HFFc6 (cell line): ENCODE results near the gene HMGN5. TPM values are rescaled to one million over a fixed set of nuclear protein-coding genes. Genes with fewer than 3 reads are reported as not detected.
A peak's percentile ranks its signal among the peaks of the same experiment; 100 is the strongest.

ENCODE experiments used
- DNase-seq: peaks from one replicate; pipeline ENCODE4 v3.0.0-alpha.2; 2018
- H3K27ac Mint-ChIP-seq: 2 replicates; pipeline ENCODE4 v1.8.0; 2020; ENCODE audit warnings: mild to moderate bottlenecking, mixed read lengths
- H3K27me3 Mint-ChIP-seq: 2 replicates; pipeline ENCODE4 v1.8.0; 2021; ENCODE audit warnings: mild to moderate bottlenecking, moderate library complexity, mixed read lengths; ENCODE audit not compliant: insufficient read depth
- H3K36me3 Mint-ChIP-seq: 2 replicates; pipeline ENCODE4 v1.8.0; 2021; ENCODE audit warnings: low read depth, mixed read lengths
- H3K4me1 Mint-ChIP-seq: 2 replicates; pipeline ENCODE4 v1.8.0; 2020; ENCODE audit warnings: low read depth, mixed read lengths
- H3K4me3 Mint-ChIP-seq: 2 replicates; pipeline ENCODE4 v1.8.0; 2020; ENCODE audit warnings: mild to moderate bottlenecking, moderate library complexity, mixed read lengths
- H3K9me3 Mint-ChIP-seq: 2 replicates; pipeline ENCODE4 v1.8.0; 2020; ENCODE audit warnings: mild to moderate bottlenecking, mixed read lengths
- CTCF ChIP-seq: fragments of 200-600 bp; sonication (generic); IDR thresholded peaks from 2 replicates; pipeline ENCODE4 v1.5.0; 2021; ENCODE audit warnings: antibody characterized with exemption, mild to moderate bottlenecking
- total RNA-seq, 6 experiments: library from RNA; stranded (reverse); fragmentation: NEBNext Ultra II Directional; extraction: Animal tissue kit (Norgen Biotek cat#: 25700); gene quantifications; 2 replicates in 1 of 6; 3 replicates in 5 of 6; pipeline ENCODE4 v1.2.3, GENCODE V29; 2021

Gene HMGN5
- total RNA-seq, 6 experiments from 2014 or later = 1.2 to 2.5 (median 1.9) TPM

- H3K27me3 Mint-ChIP-seq = no peaks in the 10 kb centered on the region
- TF ChIP-seq CTCF = no peak
- no peak overlapping the region for H3K27ac Mint-ChIP-seq
- no peak for DNase-seq
- H3K4me1 Mint-ChIP-seq = peaks cover 18% of the 10 kb centered on the region
- no peaks in the 10 kb centered on the region for H3K9me3 Mint-ChIP-seq
- H3K36me3 Mint-ChIP-seq = peaks cover 6% of the 10 kb centered on the region
- no peak overlapping the region for H3K4me3 Mint-ChIP-seq
These were observed 4.8 kb upstream of the HMGN5 start for GRCh38 chrX:81206476-81206875.

GRCh38 chrX:81205551-81205950 lies 3.8 kb upstream of the HMGN5 start:
- no peak for DNase-seq
- Mint-ChIP-seq H3K36me3 (peaks cover 6% of the 10 kb centered on the region), H3K27me3 (no peaks in the 10 kb centered on the region; the same call in 1 of the 2 replicates), H3K4me1 (peaks cover 18% of the 10 kb centered on the region), H3K4me3 (no peak overlapping the region), H3K9me3 (no peaks in the 10 kb centered on the region), H3K27ac (no peak overlapping the region)
- no peak for TF ChIP-seq CTCF

GRCh38 chrX:81202943-81203342 lies 1.2 kb upstream of the HMGN5 start:
- peaks cover 6% of the 10 kb centered on the region for H3K36me3 Mint-ChIP-seq
- no peaks in the 10 kb centered on the region; the same call in 1 of the 2 replicates for H3K27me3 Mint-ChIP-seq
- peak overlapping the region; percentile 96 for H3K27ac Mint-ChIP-seq
- peaks cover 18% of the 10 kb centered on the region for H3K4me1 Mint-ChIP-seq
- H3K9me3 Mint-ChIP-seq = no peaks in the 10 kb centered on the region
- DNase-seq = no peak
- peak overlapping the region; percentile 97 for H3K4me3 Mint-ChIP-seq
- no peak for TF ChIP-seq CTCF

GRCh38 chrX:81202456-81202819 lies 725 bp upstream of the HMGN5 start:
- Mint-ChIP-seq H3K9me3 (no peaks in the 10 kb centered on the region), H3K27ac (peak overlapping the region; percentile 96), H3K4me3 (peak overlapping the region; percentile 97), H3K36me3 (peaks cover 6% of the 10 kb centered on the region), H3K27me3 (no peaks in the 10 kb centered on the region; the same call in 1 of the 2 replicates), H3K4me1 (peaks cover 18% of the 10 kb centered on the region)
- TF ChIP-seq CTCF = no peak
- no peak for DNase-seq

- Mint-ChIP-seq H3K36me3 (peaks cover 6% of the 10 kb centered on the region), H3K27ac (peak overlapping the region; percentile 96), H3K27me3 (no peaks in the 10 kb centered on the region; the same call in 1 of the 2 replicates), H3K4me3 (peak overlapping the region; percentile 97), H3K9me3 (no peaks in the 10 kb centered on the region), H3K4me1 (peaks cover 18% of the 10 kb centered on the region)
- DNase-seq = no peak
- no peak for TF ChIP-seq CTCF
These were observed 642 bp downstream of the HMGN5 start for GRCh38 chrX:81201071-81201470.

GRCh38 chrX:81195712-81196111 lies 6.0 kb downstream of the HMGN5 start:
- peak; percentile 83 for TF ChIP-seq CTCF
- no peaks in the 10 kb centered on the region for H3K4me1 Mint-ChIP-seq
- no peak overlapping the region for H3K4me3 Mint-ChIP-seq
- no peak overlapping the region for H3K27ac Mint-ChIP-seq
- H3K27me3 Mint-ChIP-seq = no peaks in the 10 kb centered on the region
- peak; percentile 36 for DNase-seq
- no peaks in the 10 kb centered on the region for H3K9me3 Mint-ChIP-seq
- H3K36me3 Mint-ChIP-seq = no peaks in the 10 kb centered on the region
